ENCODE results near the gene C1orf115. TPM values are rescaled to one million over a fixed set of nuclear protein-coding genes. Genes with fewer than 3 reads are reported as not detected.

The C1orf115 gene
- total and polyA plus RNA-seq, 4 donors = 4.8 to 70.5 (median 16.0) TPM

- intact Hi-C loops (cut with DNase I) = loop anchor here (2.0 to 5.0 kb wide), 2 partner anchors 43 kb away; no protein-coding TSS in a partner anchor
- Histone ChIP-seq H3K4me1 (ENCODE audit: control insufficient read depth in 1 of 2, insufficient read depth in 2 of 2, low read length in 2 of 2) (no peaks in the 10 kb centered on the region), H3K27me3 (ENCODE audit: control insufficient read depth in 1 of 2, insufficient read depth in 2 of 2, low read length in 1 of 2) (no peaks in the 10 kb centered on the region), H3K4me3 (ENCODE audit: low read length in 2 of 2) (peak overlapping the region in 1 of 2 donors; percentile 56), H3K9me3 (ENCODE audit: control insufficient read depth, low read length) (no peaks in the 10 kb centered on the region), H3K36me3 (ENCODE audit: control insufficient read depth in 1 of 2, insufficient read depth in 2 of 2, low read length in 1 of 2) (no peaks in the 10 kb centered on the region), H3K27ac (ENCODE audit: low read depth in 1 of 2, low read length in 2 of 2) (no peak overlapping the region)
- DNase-seq (no peak), ATAC-seq (ENCODE audit: low FRiP score) (peak; percentile 7)
- WGBS, 2 donors = 25 to 27% methylated on average over 14 of the region's 14 CpGs
These were observed 497 bp upstream of the C1orf115 start for GRCh38 chr1:220689666-220690065.

GRCh38 chr1:220691053-220691684, 1.0 kb downstream of the C1orf115 start:
- DNase-seq (no peak), ATAC-seq (ENCODE audit: low FRiP score) (no peak)
- peak overlapping the region in 1 of 2 donors; percentile 56 for H3K4me3 ChIP-seq (ENCODE audit: low read length in 2 of 2)
- no peaks in the 10 kb centered on the region for H3K9me3 ChIP-seq (ENCODE audit: control insufficient read depth, low read length)
- intact Hi-C loops (cut with DNase I) = loop anchor here (2.0 to 5.0 kb wide), 2 partner anchors 41 to 42 kb away; no protein-coding TSS in a partner anchor
- H3K27ac ChIP-seq (ENCODE audit: low read depth in 1 of 2, low read length in 2 of 2) = no peak overlapping the region
- H3K27me3 ChIP-seq (ENCODE audit: control insufficient read depth in 1 of 2, insufficient read depth in 2 of 2, low read length in 1 of 2) = no peaks in the 10 kb centered on the region
- 75 to 78% methylated on average over 14 of the region's 14 CpGs for WGBS, 2 donors
- no peaks in the 10 kb centered on the region for H3K4me1 ChIP-seq (ENCODE audit: control insufficient read depth in 1 of 2, insufficient read depth in 2 of 2, low read length in 2 of 2)
- no peaks in the 10 kb centered on the region for H3K36me3 ChIP-seq (ENCODE audit: control insufficient read depth in 1 of 2, insufficient read depth in 2 of 2, low read length in 1 of 2)

GRCh38 chr1:220692436-220693228, 2.5 kb downstream of the C1orf115 start:
- 94 to 95% methylated on average over 8 of the region's 8 CpGs for WGBS, 2 donors
- no peak overlapping the region for H3K4me3 ChIP-seq (ENCODE audit: low read length in 2 of 2)
- no peak overlapping the region for H3K27ac ChIP-seq (ENCODE audit: low read depth in 1 of 2, low read length in 2 of 2)
- no peaks in the 10 kb centered on the region for H3K4me1 ChIP-seq (ENCODE audit: control insufficient read depth in 1 of 2, insufficient read depth in 2 of 2, low read length in 2 of 2)
- no peaks in the 10 kb centered on the region for H3K9me3 ChIP-seq (ENCODE audit: control insufficient read depth, low read length)
- H3K36me3 ChIP-seq (ENCODE audit: control insufficient read depth in 1 of 2, insufficient read depth in 2 of 2, low read length in 1 of 2) = no peaks in the 10 kb centered on the region
- ATAC-seq (ENCODE audit: low FRiP score) (no peak), DNase-seq (no peak)
- intact Hi-C loops (cut with DNase I) = loop anchor here in 1 of 2 donors (5.0 kb wide), 1 partner anchor 40 kb away; no protein-coding TSS in a partner anchor
- no peaks in the 10 kb centered on the region for H3K27me3 ChIP-seq (ENCODE audit: control insufficient read depth in 1 of 2, insufficient read depth in 2 of 2, low read length in 1 of 2)

GRCh38 chr1:220694866-220695382, 4.8 kb downstream of the C1orf115 start:
- no peaks in the 10 kb centered on the region for H3K36me3 ChIP-seq (ENCODE audit: control insufficient read depth in 1 of 2, insufficient read depth in 2 of 2, low read length in 1 of 2)
- H3K9me3 ChIP-seq (ENCODE audit: control insufficient read depth, low read length) = no peaks in the 10 kb centered on the region
- no peak overlapping the region for H3K4me3 ChIP-seq (ENCODE audit: low read length in 2 of 2)
- 97 to 98% methylated on average over 8 of the region's 8 CpGs for WGBS, 2 donors
- intact Hi-C loops (cut with DNase I) = loop anchor here in 1 of 2 donors (5.0 kb wide), 1 partner anchor 37 kb away; no protein-coding TSS in a partner anchor
- H3K27ac ChIP-seq (ENCODE audit: low read depth in 1 of 2, low read length in 2 of 2) = no peak overlapping the region
- no peaks in the 10 kb centered on the region for H3K27me3 ChIP-seq (ENCODE audit: control insufficient read depth in 1 of 2, insufficient read depth in 2 of 2, low read length in 1 of 2)
- no peak for DNase-seq
- H3K4me1 ChIP-seq (ENCODE audit: control insufficient read depth in 1 of 2, insufficient read depth in 2 of 2, low read length in 2 of 2) = no peaks in the 10 kb centered on the region
- no peak for ATAC-seq (ENCODE audit: low FRiP score)

- no peak for DNase-seq
- Histone ChIP-seq H3K9me3 (ENCODE audit: control insufficient read depth, low read length) (no peaks in the 10 kb centered on the region), H3K27me3 (ENCODE audit: control insufficient read depth in 1 of 2, insufficient read depth in 2 of 2, low read length in 1 of 2) (no peaks in the 10 kb centered on the region), H3K4me3 (ENCODE audit: low read length in 2 of 2) (no peak overlapping the region), H3K36me3 (ENCODE audit: control insufficient read depth in 1 of 2, insufficient read depth in 2 of 2, low read length in 1 of 2) (no peaks in the 10 kb centered on the region), H3K4me1 (ENCODE audit: control insufficient read depth in 1 of 2, insufficient read depth in 2 of 2, low read length in 2 of 2) (no peaks in the 10 kb centered on the region), H3K27ac (ENCODE audit: low read depth in 1 of 2, low read length in 2 of 2) (no peak overlapping the region)
- intact Hi-C loops (cut with DNase I) = no loop called here
- 97 to 98% methylated on average over 4 of the region's 4 CpGs for WGBS, 2 donors
- no peak for ATAC-seq (ENCODE audit: low FRiP score)
These were observed 5.3 kb downstream of the C1orf115 start for GRCh38 chr1:220695426-220695825.

GRCh38 chr1:220696226-220696862, 6.2 kb downstream of the C1orf115 start:
- H3K4me1 ChIP-seq (ENCODE audit: control insufficient read depth in 1 of 2, insufficient read depth in 2 of 2, low read length in 2 of 2) = no peaks in the 10 kb centered on the region
- no peaks in the 10 kb centered on the region for H3K9me3 ChIP-seq (ENCODE audit: control insufficient read depth, low read length)
- DNase-seq (no peak), ATAC-seq (ENCODE audit: low FRiP score) (no peak)
- intact Hi-C loops (cut with DNase I) = no loop called here
- no peaks in the 10 kb centered on the region for H3K27me3 ChIP-seq (ENCODE audit: control insufficient read depth in 1 of 2, insufficient read depth in 2 of 2, low read length in 1 of 2)
- no peaks in the 10 kb centered on the region for H3K36me3 ChIP-seq (ENCODE audit: control insufficient read depth in 1 of 2, insufficient read depth in 2 of 2, low read length in 1 of 2)
- 95 to 96% methylated on average over 16 of the region's 16 CpGs for WGBS, 2 donors
- H3K4me3 ChIP-seq (ENCODE audit: low read length in 2 of 2) = no peak overlapping the region
- H3K27ac ChIP-seq (ENCODE audit: low read depth in 1 of 2, low read length in 2 of 2) = no peak overlapping the region

- no peak overlapping the region for H3K4me3 ChIP-seq (ENCODE audit: low read length in 2 of 2)
- ATAC-seq (ENCODE audit: low FRiP score) (no peak), DNase-seq (no peak)
- intact Hi-C loops (cut with DNase I) = no loop called here
- no peaks in the 10 kb centered on the region for H3K27me3 ChIP-seq (ENCODE audit: control insufficient read depth in 1 of 2, insufficient read depth in 2 of 2, low read length in 1 of 2)
- no peaks in the 10 kb centered on the region for H3K4me1 ChIP-seq (ENCODE audit: control insufficient read depth in 1 of 2, insufficient read depth in 2 of 2, low read length in 2 of 2)
- H3K9me3 ChIP-seq (ENCODE audit: control insufficient read depth, low read length) = no peaks in the 10 kb centered on the region
- WGBS, 2 donors = 75 to 76% methylated on average over 9 of the region's 9 CpGs
- H3K27ac ChIP-seq (ENCODE audit: low read depth in 1 of 2, low read length in 2 of 2) = no peak overlapping the region
- no peaks in the 10 kb centered on the region for H3K36me3 ChIP-seq (ENCODE audit: control insufficient read depth in 1 of 2, insufficient read depth in 2 of 2, low read length in 1 of 2)
These were observed 6.7 kb downstream of the C1orf115 start for GRCh38 chr1:220696863-220697231.

- Histone ChIP-seq H3K9me3 (ENCODE audit: control insufficient read depth, low read length) (no peaks in the 10 kb centered on the region), H3K4me3 (ENCODE audit: low read length in 2 of 2) (no peak overlapping the region), H3K27me3 (ENCODE audit: control insufficient read depth in 1 of 2, insufficient read depth in 2 of 2, low read length in 1 of 2) (no peaks in the 10 kb centered on the region), H3K36me3 (ENCODE audit: control insufficient read depth in 1 of 2, insufficient read depth in 2 of 2, low read length in 1 of 2) (no peaks in the 10 kb centered on the region), H3K27ac (ENCODE audit: low read depth in 1 of 2, low read length in 2 of 2) (no peak overlapping the region), H3K4me1 (ENCODE audit: control insufficient read depth in 1 of 2, insufficient read depth in 2 of 2, low read length in 2 of 2) (no peaks in the 10 kb centered on the region)
- WGBS, 2 donors = 94 to 96% methylated on average over 6 of the region's 6 CpGs
- DNase-seq (no peak), ATAC-seq (ENCODE audit: low FRiP score) (no peak)
- intact Hi-C loops (cut with DNase I) = no loop called here
These were observed 7.2 kb downstream of the C1orf115 start for GRCh38 chr1:220697326-220697725.
